IMR-90 (cell line): ENCODE results near the gene IFI30. TPM values are rescaled to one million over a fixed set of nuclear protein-coding genes. Genes with fewer than 3 reads are reported as not detected.

ENCODE experiments used
- ATAC-seq: fragments of 200-7000 bp; cut with Tn5 transposase; 2 replicates; pipeline ENCODE4 v1.9.1; 2020; ENCODE audit warnings: low read depth, mild to moderate bottlenecking, moderate library complexity
- BruUV-seq: library from RNA; stranded (reverse); fragments of 400-500 nt; replicated peaks from 2 replicates; lab custom pipeline; 2021; lab: Mats Ljungman, UMichigan
- CTCF ChIA-PET: fragments of 300-600 bp; formaldehyde crosslinking; extraction: SDS; loops from one replicate; lab custom pipeline; 2021; ENCODE audit warnings: antibody characterized with exemption; lab: Yijun Ruan, JAX
- POLR2A ChIA-PET: fragments of 300-600 bp; sonication (Branson Sonifier 250); formaldehyde crosslinking; loops from one replicate; lab custom pipeline; 2022; ENCODE audit warnings: antibody characterized with exemption; ENCODE audit not compliant: unreplicated experiment; lab: Charles Lee
- DNase-seq: peaks from one replicate; pipeline ENCODE4 v3.0.0; 2013
- H2AFZ ChIP-seq: replicated peaks from 2 replicates; pipeline ENCODE3; 2013; ENCODE audit warnings: low read length, mild to moderate bottlenecking; ENCODE audit not compliant: poor library complexity
- H2AK5ac ChIP-seq: 2 replicates; pipeline ENCODE4 v1.6.1; 2013; ENCODE audit warnings: low read depth, low read length, inconsistent platforms
- H2AK9ac ChIP-seq: replicated peaks from 2 replicates; pipeline ENCODE3; 2013; ENCODE audit warnings: mild to moderate bottlenecking, low read depth, low read length, moderate library complexity; ENCODE audit not compliant: poor library complexity
- H2BK120ac ChIP-seq: 2 replicates; pipeline ENCODE4 v1.6.1; 2013; ENCODE audit warnings: low read depth, low read length, inconsistent platforms
- H2BK15ac ChIP-seq: 3 replicates; pipeline ENCODE4 v1.6.1; 2013; ENCODE audit warnings: low read depth, low read length, inconsistent platforms
- H2BK20ac ChIP-seq: 2 replicates; pipeline ENCODE4 v1.6.1; 2013; ENCODE audit warnings: low read depth, mild to moderate bottlenecking, inconsistent platforms, low read length, moderate library complexity
- H2BK5ac ChIP-seq: 2 replicates; pipeline ENCODE4 v1.6.1; 2013; ENCODE audit warnings: mild to moderate bottlenecking, low read depth, low read length, inconsistent platforms; ENCODE audit not compliant: poor library complexity, severe bottlenecking
- H3K14ac ChIP-seq: replicated peaks from 2 replicates; pipeline ENCODE4 v1.6.1; 2013; ENCODE audit warnings: low read depth, low read length, inconsistent platforms
- H3K18ac ChIP-seq: 2 replicates; pipeline ENCODE4 v1.6.1; 2013; ENCODE audit warnings: low read depth, low read length, control low read depth
- H3K23ac ChIP-seq: 2 replicates; pipeline ENCODE4 v1.6.1; 2013; ENCODE audit warnings: low read depth, low read length, inconsistent platforms
- H3K27ac ChIP-seq: 2 replicates; pipeline ENCODE4 v1.5.1; 2013; ENCODE audit warnings: mild to moderate bottlenecking, control low read depth, low read length; ENCODE audit not compliant: insufficient read depth
- H3K27me3 ChIP-seq: 2 replicates; pipeline ENCODE4 v1.6.1; 2013; ENCODE audit warnings: low read length; ENCODE audit not compliant: control insufficient read depth, insufficient read depth
- H3K36me3 ChIP-seq: 2 replicates; pipeline ENCODE4 v1.6.1; 2013; ENCODE audit warnings: low read length, mixed read lengths; ENCODE audit not compliant: control insufficient read depth, insufficient read depth
- H3K4ac ChIP-seq: 2 replicates; pipeline ENCODE4 v1.6.1; 2013; ENCODE audit warnings: low read depth, low read length, inconsistent platforms
- H3K4me1 ChIP-seq: 2 replicates; pipeline ENCODE4 v1.6.1; 2013; ENCODE audit warnings: low read length, mixed read lengths; ENCODE audit not compliant: control insufficient read depth, insufficient read depth
- H3K4me2 ChIP-seq: 2 replicates; pipeline ENCODE4 v1.6.1; 2013; ENCODE audit warnings: low read depth, mild to moderate bottlenecking, control low read depth, low read length, moderate library complexity
- H3K4me3 ChIP-seq: 2 replicates; pipeline ENCODE4 v1.5.1; 2013; ENCODE audit warnings: low read depth, mild to moderate bottlenecking, control low read depth, low read length, moderate library complexity; ENCODE audit not compliant: insufficient read depth
- H3K56ac ChIP-seq: 2 replicates; pipeline ENCODE4 v1.6.1; 2013; ENCODE audit warnings: low read length, inconsistent platforms; ENCODE audit not compliant: insufficient read depth; ENCODE audit errors: extremely low read depth
- H3K79me1 ChIP-seq, 2 experiments: 2 replicates each; pipeline ENCODE4 v1.6.1; 2013; ENCODE audit warnings: low read length in 2 of 2, inconsistent platforms in 1 of 2, low read depth in 1 of 2
- H3K9ac ChIP-seq: 2 replicates; pipeline ENCODE4 v1.6.1; 2013; ENCODE audit warnings: low read depth, low read length, control low read depth
- H3K9me1 ChIP-seq: 2 replicates; pipeline ENCODE4 v1.6.1; 2013; ENCODE audit warnings: low read length, inconsistent platforms; ENCODE audit not compliant: insufficient read depth
- H3K9me3 ChIP-seq: 2 replicates; pipeline ENCODE4 v1.6.1; 2013; ENCODE audit warnings: low read length; ENCODE audit not compliant: control insufficient read depth, insufficient read depth
- H4K20me1 ChIP-seq: 2 replicates; pipeline ENCODE4 v1.6.1; 2013; ENCODE audit warnings: low read length, inconsistent platforms; ENCODE audit not compliant: insufficient read depth
- H4K5ac ChIP-seq: 2 replicates; pipeline ENCODE4 v1.6.1; 2013; ENCODE audit warnings: mild to moderate bottlenecking, low read depth, low read length, control low read depth
- H4K8ac ChIP-seq, 2 experiments: 2 replicates each; pipeline ENCODE4 v1.6.1; 2013; ENCODE audit warnings: low read depth in 2 of 2, low read length in 2 of 2, control low read depth in 1 of 2, inconsistent platforms in 1 of 2
- H4K91ac ChIP-seq: 2 replicates; pipeline ENCODE4 v1.6.1; 2013; ENCODE audit warnings: low read depth, low read length, inconsistent platforms; ENCODE audit not compliant: insufficient read depth
- BHLHE40 ChIP-seq: fragments of 150-350 bp; IDR thresholded peaks from 2 replicates; pipeline ENCODE4 v1.6.1; 2016; ENCODE audit warnings: mild to moderate bottlenecking, low read depth, low read length
- CTCF ChIP-seq: conservative IDR thresholded peaks from 2 replicates; pipeline ENCODE4 v1.5.1; 2012; ENCODE audit warnings: mild to moderate bottlenecking, low read depth, low read length, improper control_type of control experiment
- WGBS, 2 experiments: methylation state at CpG; one replicate each; pipeline versions ENCODE4 v1.1.5 to v1.1.7; 2013; ENCODE audit warnings: missing lambda C conversion rate in 2 of 2; ENCODE audit not compliant: insufficient read length in 1 of 2; ENCODE audit errors: extremely low coverage in 2 of 2; 5-methylcytosine and 5-hydroxymethylcytosine counted together
- dilution Hi-C: fragments of 300-500 bp; cut with HindIII; formaldehyde crosslinking; loops from one replicate; pipeline ENCODE4 v1.14.3; 2018; ENCODE audit warnings: low sequenced_read_pairs; ENCODE audit not compliant: unreplicated experiment
- in situ Hi-C: fragments of 300-500 bp; cut with MboI; formaldehyde crosslinking; loops from 3 replicates; pipeline ENCODE4 v1.14.3; 2019; ENCODE audit warnings: low sequenced_read_pairs, inconsistent platforms, mixed read lengths
- intact Hi-C: fragments of 100-400 bp; cut with micrococcal nuclease; formaldehyde crosslinking; loops from 2 replicates; pipeline ENCODE4 v1.10.0; 2022
- polyA plus RNA-seq, 3 experiments: library from polyadenylated mRNA; depleted of rRNA; stranded (reverse); fragments of >200 nt; gene quantifications; 2 replicates each; pipeline ENCODE4 v1.2.3, GENCODE V29; 2012; ENCODE audit warnings: low replicate concordance in 1 of 3
- total RNA-seq: library from RNA; depleted of rRNA; stranded (reverse); fragments of >200 nt; gene quantifications from 2 replicates; pipeline ENCODE4 v1.2.3, GENCODE V29; 2012

Gene IFI30
- total and polyA plus RNA-seq, 2 of the 4 experiments (the other 2 are of a cell fraction) = 2.3 TPM

GRCh38 chr19:18150776-18151624 is 22.6 kb upstream of the IFI30 start:
- Histone ChIP-seq H3K9ac (0 out of 2 replicates have a peak overlapping the region, but pooled peaks have one; percentile 60), H3K9me3 (no peaks in the 10 kb centered on the region), H4K5ac (no peak overlapping the region; the same call in 1 of the 2 replicates), H3K36me3 (peaks cover 10% of the 10 kb centered on the region; the same call in 1 of the 2 replicates), H3K27ac (peak overlapping the region; percentile 88; the same call in 1 of the 2 replicates), H3K4me3 (no peak overlapping the region), H2BK20ac (no peak overlapping the region), H3K4ac (peak overlapping the region; percentile 85), H3K9me1 (peaks cover 9% of the 10 kb centered on the region), H2AK9ac (peak overlapping the region; percentile 87), H3K23ac (0 out of 2 replicates have a peak overlapping the region, but pooled peaks have one; percentile 79), H3K27me3 (no peaks in the 10 kb centered on the region), H3K4me1 (peaks cover 10% of the 10 kb centered on the region), H3K56ac (no peak overlapping the region), H2AFZ (peak overlapping the region; percentile 77), H3K79me1 (peaks cover 10 to 27% of the 10 kb centered on the region in 2 experiments; a peak in 3 of 4 replicates), H3K14ac (no peak overlapping the region), H3K4me2 (no peak overlapping the region), H4K8ac (peak overlapping the region; percentile 55 to 90; a peak in 3 of 4 replicates), H2BK5ac (no peak overlapping the region), H2AK5ac (peak overlapping the region; percentile 67), H3K18ac (no peak overlapping the region), H4K91ac (peak overlapping the region; percentile 58; the same call in 1 of the 2 replicates), H4K20me1 (peaks cover 18% of the 10 kb centered on the region), H2BK120ac (no peak overlapping the region), H2BK15ac (0 out of 3 replicates have a peak overlapping the region, but pooled peaks have one; percentile 34)
- 74% methylated on average over 3 of the region's 18 CpGs; no CpG with 5 or more reads in 1 of the 2 experiments for WGBS, 2 experiments
- TF ChIP-seq BHLHE40 = no peak
- no peak for TF ChIP-seq CTCF
- ChIA-PET CTCF (interaction anchor here (0.6 to 1.4 kb wide), 3 partner anchors 20 to 38 kb away, joined by 3 to 5 read pairs (median 4); no protein-coding TSS in a partner anchor), POLR2A (no interaction called here)
- intact Hi-C loops = loop anchor here (5.0 to 10.0 kb wide), 2 partner anchors 39 to 146 kb away; partner anchors contain the start of gene ARRDC2
- dilution Hi-C loops = no loop called here
- ATAC-seq = no peak
- no peak for DNase-seq
- in situ Hi-C loops = no loop called here
- no TSS peak for BruUV-seq
